PFSK-1 (cell line): Measurements from ENCODE around the gene BACE2.

Experiments used
- FOXP2 ChIP-seq: optimal IDR thresholded peaks from 2 replicates; pipeline ENCODE3; 2011; ENCODE audit warnings: borderline replicate concordance, control low read depth, inconsistent platforms; ENCODE audit not compliant: insufficient read depth; ENCODE audit errors: extremely low read length, extremely low read depth
- POLR2AphosphoS5 ChIP-seq: IDR thresholded peaks from 2 replicates; pipeline ENCODE4 v1.6.1; 2012; ENCODE audit warnings: low read depth, mild to moderate bottlenecking, control low read depth, low read length, moderate library complexity
- SIN3A ChIP-seq: IDR thresholded peaks from 2 replicates; pipeline ENCODE4 v1.6.1; 2012; ENCODE audit warnings: mild to moderate bottlenecking, low read length, moderate library complexity, borderline replicate concordance; ENCODE audit not compliant: insufficient read depth
- TAF1 ChIP-seq: IDR thresholded peaks from 2 replicates; pipeline ENCODE4 v1.6.1; 2012; ENCODE audit warnings: low read length, control low read depth, borderline replicate concordance; ENCODE audit not compliant: insufficient read depth
- TF ChIP-seq, protein P1 (sequence below), 2 experiments: IDR thresholded peaks; 2 replicates each; pipeline versions ENCODE4 v1.6.1 to v1.8.0; 2011 to 2012; ENCODE audit warnings: low read depth in 2 of 2, low read length in 2 of 2, control low read depth in 1 of 2, inconsistent platforms in 1 of 2, mild to moderate bottlenecking in 1 of 2, moderate library complexity in 1 of 2; ENCODE audit not compliant: insufficient read depth in 1 of 2

DNA sequence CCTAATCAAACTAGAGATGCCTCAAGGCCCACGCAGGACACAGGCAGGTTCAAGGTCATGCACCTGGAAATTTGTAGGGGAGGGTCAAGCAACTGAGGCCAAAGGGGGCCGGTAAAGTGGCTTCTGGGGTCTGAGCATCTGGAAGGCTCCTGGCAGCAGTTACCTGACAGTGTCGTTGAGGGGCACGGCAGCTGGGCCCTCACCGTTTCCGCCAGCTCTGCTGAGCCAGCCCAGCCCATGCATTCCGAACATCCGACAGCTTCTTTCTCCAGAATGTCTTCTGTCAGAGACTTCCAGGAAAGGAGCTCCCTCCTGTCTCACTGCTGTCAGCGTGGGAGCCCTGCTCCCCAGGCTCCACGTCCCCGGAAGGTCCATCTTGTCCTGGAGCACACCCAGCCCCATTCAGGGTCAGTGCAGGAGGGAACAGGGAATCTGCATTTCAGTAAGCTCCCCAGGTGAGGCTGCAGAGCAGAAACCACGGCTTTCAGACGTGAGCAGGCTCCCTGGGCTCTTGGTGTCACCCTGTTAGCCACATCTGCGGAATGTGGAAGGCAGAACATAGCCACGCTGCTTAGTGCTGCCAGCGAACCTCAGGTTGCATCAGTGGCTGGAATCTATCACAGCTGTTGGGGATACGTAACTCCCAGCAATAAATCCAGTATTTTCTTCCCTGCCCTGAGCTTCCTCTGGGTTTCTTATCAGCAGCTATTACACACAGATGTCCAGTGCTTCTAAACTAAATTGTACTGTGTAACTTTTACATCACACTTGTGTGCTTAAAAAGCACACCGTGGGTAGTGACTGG lies 112.4 kb downstream of the BACE2 start:
- no peak for TF ChIP-seq POLR2AphosphoS5
- TF ChIP-seq, protein P1, sequence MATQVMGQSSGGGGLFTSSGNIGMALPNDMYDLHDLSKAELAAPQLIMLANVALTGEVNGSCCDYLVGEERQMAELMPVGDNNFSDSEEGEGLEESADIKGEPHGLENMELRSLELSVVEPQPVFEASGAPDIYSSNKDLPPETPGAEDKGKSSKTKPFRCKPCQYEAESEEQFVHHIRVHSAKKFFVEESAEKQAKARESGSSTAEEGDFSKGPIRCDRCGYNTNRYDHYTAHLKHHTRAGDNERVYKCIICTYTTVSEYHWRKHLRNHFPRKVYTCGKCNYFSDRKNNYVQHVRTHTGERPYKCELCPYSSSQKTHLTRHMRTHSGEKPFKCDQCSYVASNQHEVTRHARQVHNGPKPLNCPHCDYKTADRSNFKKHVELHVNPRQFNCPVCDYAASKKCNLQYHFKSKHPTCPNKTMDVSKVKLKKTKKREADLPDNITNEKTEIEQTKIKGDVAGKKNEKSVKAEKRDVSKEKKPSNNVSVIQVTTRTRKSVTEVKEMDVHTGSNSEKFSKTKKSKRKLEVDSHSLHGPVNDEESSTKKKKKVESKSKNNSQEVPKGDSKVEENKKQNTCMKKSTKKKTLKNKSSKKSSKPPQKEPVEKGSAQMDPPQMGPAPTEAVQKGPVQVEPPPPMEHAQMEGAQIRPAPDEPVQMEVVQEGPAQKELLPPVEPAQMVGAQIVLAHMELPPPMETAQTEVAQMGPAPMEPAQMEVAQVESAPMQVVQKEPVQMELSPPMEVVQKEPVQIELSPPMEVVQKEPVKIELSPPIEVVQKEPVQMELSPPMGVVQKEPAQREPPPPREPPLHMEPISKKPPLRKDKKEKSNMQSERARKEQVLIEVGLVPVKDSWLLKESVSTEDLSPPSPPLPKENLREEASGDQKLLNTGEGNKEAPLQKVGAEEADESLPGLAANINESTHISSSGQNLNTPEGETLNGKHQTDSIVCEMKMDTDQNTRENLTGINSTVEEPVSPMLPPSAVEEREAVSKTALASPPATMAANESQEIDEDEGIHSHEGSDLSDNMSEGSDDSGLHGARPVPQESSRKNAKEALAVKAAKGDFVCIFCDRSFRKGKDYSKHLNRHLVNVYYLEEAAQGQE (IDR thresholded peaks at IDR 0.05; ENCODE audit: insufficient read depth in 1 of 2, low read depth in 2 of 2, low read length in 2 of 2) = no peak
- no peak for TF ChIP-seq TAF1
- TF ChIP-seq SIN3A = no peak
- TF ChIP-seq FOXP2 = no peak
